Measurements from ENCODE around the gene COL1A2.

The COL1A2 gene

DNA sequence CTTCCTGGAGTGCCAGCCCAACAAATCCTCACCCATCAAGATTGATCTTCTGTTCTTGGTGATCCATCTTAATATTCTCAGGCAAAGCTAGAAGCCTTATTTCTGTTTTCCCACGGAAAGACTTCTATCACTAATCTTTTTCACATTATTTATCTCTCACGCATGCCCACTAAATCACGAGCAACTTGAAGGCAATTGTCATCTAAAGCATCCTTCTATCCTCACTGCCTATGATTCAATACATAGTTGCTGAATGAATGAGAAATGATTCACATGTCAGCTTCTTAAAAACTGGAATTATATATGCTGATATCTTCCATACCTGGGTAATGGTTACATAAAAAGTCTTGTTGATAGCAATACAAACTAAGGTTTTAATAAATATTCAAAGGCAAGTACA, 12.6 kb upstream of the COL1A2 start:
- in situ Hi-C loops (cut with HindIII; ENCODE audit: low sequenced_read_pairs), result no loop called here

DNA sequence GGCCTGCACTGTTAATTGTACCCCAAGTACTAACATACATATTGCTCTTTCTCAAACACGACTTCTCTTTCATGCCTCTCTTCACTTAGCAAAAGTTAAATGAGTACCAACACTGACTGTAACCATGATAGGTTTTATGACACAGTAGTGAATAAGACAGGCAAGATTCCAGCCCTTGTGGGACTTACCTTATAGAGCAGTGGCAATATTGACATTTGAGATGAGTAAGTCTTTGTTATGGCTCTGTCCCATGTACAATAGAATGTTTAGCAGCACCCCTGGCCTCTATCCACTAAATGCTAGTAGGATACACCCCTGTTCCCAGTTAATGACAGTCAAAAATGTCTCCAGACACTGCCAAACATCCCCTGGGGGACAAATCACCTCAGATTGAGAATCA, 11.9 kb upstream of the COL1A2 start:
- in situ Hi-C loops (cut with HindIII; ENCODE audit: low sequenced_read_pairs), result no loop called here

DNA sequence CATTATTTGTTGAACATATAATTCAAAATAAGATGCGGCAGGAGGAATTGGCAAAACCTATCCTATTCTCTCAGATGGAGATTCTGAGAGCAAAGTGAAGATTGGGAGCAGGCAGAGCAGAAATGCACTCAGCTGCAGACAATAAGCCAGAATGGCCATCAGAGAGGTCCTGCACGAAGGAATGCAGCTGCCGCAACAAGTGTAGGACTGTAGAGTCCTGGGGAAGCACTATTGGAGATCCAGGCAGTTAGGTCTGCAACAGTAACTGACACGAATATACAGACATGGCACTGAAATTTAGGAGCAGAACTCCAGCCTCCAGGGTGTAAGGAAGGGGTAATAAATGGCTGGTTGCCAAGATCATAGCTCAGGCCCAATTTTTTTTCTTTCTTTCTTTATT, 10.4 kb upstream of the COL1A2 start:
- in situ Hi-C loops (cut with HindIII; ENCODE audit: low sequenced_read_pairs), result no loop called here

DNA sequence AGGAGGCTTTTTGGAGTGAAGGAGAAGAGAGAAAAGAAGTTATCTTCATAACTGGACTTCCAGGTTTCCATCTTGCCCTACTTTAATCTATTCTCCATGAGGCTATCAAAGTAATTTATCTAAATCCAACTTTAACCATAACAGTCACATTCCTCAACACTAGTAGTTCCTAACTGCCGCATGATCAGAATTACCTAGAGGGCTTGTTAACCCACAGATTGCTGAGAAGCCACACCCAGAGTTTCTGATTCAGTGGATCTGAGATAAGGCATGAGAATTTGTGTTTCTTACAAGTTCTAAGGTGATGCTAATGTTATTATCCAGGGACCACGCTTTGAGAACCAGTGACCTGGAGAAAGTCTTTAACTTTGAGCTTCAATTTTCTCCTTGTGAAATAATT, 8.3 kb upstream of the COL1A2 start:
- in situ Hi-C loops (cut with HindIII; ENCODE audit: low sequenced_read_pairs), result no loop called here

DNA sequence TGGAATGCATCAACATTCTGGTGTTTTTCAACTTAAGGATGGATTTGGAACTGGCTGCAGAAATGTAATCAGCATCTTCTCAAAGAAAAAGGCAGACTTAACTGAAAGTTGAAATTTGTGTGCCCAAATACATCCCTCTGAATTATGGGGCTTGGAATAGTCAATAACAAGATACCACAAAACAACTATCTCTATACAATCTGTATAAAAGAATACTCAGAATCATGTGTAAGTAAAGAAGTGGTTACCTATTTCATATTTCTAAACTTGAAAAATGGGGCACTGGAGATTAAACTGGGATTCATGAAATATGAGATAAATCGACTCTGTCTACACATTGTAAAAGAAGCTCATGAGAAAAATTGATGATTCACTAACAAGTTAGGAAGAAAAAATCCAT, 6.2 kb upstream of the COL1A2 start:
- in situ Hi-C loops (cut with HindIII; ENCODE audit: low sequenced_read_pairs), result no loop called here

DNA sequence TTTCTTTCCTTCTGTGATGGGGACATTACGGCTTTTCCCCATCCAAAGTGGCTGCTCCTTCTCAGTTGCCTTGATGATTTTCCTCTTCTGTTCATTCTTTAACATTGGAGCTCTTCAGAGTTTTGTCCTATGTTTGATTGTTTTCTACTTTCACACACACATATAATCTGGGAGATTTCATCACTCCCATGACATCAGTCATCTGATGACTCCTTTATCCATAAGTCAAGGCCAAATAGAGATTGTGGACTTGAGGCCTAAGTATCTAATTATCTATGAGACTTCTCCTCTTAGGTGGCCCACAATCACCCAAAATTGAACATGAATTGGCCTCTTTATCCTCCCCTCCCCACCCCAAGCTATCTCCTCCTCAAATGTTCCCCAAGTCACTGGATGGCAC, 5.3 kb upstream of the COL1A2 start:
- in situ Hi-C loops (cut with HindIII; ENCODE audit: low sequenced_read_pairs), result no loop called here

DNA sequence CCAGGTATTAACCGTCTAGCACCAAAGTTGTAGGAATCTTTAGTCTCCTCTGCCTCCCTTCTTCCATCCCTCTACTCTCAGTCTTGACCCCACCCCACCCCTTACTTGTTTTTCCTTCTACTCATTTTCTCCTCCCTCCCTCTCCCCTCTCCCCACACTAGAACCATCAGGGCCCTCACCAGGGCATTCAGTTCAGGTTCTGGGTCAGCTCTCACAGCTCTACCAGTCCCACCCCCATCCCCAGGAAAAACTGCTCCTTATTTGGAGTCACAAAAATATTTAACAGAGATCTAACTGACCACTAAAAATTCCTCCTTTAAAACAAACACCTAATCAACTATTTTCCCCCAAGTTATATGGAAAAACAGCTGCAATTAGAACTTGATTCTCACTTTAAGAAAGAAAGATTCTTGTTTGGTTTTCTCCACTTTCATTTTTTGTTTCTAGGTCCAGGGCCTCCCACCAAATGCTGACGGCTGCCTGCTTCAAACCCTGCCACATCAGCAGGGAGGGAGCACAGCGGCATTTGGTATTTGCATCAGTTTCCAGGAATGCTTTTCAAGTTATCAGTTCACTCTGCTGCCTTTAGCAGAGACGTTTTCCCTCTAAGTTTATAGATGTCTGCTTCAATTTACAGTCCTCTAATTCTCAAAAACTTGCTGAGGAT, 2.8 kb upstream of the COL1A2 start:
- in situ Hi-C loops (cut with HindIII; ENCODE audit: low sequenced_read_pairs), result no loop called here

DNA sequence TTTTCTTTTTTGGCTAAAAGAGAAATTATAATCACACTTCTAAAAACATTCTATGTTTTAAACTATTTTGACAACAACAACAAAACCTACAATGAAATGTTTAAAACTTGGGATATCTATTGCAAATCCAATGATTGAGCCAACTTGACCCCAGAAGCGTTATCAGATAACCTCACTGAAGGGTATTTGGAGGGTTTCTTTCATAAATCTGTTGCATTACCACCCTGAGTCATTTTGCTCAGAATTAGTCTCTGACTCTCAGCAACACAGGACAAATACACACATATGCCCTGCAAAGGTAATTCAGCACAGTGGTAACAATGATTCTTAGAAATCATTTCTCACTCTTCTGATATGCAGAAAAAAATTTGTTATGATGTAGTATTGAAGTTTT, 2.3 kb upstream of the COL1A2 start:
- in situ Hi-C loops (cut with HindIII; ENCODE audit: low sequenced_read_pairs), result no loop called here

DNA sequence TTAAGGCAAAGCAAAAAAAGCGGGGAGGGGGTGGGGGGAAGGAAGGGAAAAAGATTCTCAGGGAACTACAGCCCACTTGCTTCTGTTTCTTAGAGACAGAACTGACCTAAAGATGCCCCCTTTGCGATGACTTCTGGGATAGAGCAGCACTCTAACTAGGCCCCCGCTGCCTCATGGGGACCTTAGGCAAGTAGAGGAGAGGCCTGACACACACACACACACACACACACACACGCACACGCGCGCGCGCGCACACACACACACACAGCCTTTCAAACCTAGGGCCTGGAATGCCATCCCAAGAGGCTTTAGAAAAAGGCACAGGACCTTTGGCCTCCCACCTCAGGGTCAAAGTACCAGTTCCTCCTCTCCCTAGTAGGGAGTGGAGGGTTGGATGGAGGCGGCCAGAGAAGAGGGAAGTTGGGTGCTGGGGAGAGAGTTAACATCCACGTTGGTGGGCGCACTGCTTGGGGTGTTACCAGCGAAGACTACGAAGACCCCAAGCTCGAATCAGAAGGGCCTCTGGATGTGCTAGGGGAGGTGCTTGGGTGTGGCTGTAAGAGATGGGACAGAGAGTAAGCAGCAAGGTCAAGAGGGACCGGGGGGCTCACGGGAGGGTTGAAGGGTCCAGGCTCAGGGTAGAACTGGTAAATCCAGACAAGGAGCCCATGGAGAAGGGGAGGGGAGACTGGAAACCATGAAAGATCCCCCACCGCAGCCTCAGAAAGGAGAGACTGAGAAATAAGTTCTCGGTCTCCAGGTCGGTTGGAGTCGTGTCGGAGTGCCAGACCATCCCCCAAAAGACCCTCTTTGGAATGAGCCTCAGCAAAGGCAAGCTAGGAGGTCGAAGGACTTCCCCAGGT, 1.2 kb upstream of the COL1A2 start:
- in situ Hi-C loops (cut with HindIII; ENCODE audit: low sequenced_read_pairs), result no loop called here

DNA sequence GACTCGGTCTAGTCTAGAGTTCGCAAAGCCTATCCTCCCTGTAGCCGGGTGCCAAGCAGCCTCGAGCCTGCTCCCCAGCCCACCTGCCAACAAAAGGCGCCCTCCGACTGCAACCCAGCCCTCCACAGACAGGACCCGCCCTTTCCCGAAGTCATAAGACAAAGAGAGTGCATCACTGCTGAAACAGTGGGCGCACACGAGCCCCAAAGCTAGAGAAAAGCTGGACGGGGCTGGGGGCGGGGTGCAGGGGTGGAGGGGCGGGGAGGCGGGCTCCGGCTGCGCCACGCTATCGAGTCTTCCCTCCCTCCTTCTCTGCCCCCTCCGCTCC, 622 bp upstream of the COL1A2 start:
- in situ Hi-C loops (cut with HindIII; ENCODE audit: low sequenced_read_pairs), result no loop called here

DNA sequence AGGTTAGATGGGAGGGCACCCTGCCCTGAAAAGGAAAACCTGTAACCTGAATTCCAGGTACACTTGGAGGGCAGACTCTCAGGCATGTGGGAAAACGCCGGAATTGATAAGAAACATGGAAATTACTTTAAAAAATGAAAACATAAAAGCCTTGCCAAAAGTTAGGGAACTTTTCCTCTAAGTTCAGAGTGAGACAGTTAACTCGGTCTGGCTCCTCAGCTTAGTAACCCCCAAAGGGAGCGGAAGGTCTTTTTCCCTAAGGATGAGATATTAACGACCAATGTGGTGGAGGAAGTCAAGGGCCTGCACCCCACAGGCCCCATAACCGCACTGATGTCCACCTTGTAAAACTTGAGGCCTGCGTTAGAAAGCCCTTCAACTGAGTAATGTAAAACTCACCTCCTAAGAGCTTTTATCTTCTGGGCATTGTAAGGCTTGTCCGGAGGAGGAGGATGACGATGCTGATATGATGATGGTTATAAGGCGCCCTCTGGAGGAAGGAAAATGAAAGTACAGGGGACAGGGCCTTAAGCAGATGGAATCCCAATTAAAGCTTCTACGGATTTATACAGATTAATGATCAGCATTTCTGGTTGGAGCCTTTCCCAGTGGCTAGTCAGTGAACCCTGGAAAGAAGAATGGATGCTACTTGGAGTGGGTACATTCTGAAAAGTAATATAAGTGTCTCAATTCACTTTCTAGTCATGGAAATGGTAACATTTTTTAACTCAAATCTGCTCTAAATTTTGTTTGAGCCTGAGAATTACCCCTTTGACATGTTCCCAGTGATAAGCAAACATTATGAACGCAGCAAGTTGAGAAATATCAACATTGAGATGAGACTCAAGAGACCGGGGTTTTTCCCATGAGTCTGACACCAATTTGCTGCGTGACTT, 694 bp downstream of the COL1A2 start:
- in situ Hi-C loops (cut with HindIII; ENCODE audit: low sequenced_read_pairs), result no loop called here

DNA sequence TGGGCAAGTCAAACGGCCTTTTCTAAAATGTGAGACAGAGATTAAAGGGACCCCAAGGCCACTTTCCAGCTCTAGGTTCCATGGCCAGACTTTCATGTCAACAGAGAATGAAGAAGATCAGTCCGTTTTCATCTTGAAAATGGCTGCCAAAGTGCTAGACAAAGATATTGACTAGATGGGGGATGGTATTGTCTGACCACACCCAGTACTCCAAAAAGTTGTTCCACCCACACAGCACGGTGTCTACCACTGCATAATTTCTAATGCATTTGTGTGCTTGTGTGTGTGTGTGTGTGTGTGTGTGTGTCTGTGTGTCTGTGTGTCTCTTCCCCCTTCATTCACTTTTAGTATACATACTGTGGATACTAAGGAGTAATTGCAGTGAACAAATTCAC, 1.3 kb downstream of the COL1A2 start:
- in situ Hi-C loops (cut with HindIII; ENCODE audit: low sequenced_read_pairs), result no loop called here

DNA sequence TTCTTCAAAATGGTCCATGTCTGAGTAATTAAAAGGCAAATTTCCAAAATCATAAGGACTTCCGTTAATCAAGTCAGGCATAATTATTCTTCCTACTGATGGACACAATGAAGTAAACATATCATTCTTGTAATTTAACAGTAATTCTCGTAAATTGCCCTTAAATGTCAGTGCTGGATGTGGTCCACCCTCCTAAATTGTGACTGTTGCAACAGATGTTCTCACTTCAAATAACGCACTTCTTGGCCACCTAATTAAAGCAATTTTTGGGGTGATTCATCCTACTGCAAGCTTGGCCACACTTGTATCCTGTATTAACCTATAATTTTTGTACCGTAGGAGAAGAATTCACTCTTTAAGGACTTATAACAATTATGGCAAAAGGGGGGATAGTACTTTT, 1.9 kb downstream of the COL1A2 start:
- in situ Hi-C loops (cut with HindIII; ENCODE audit: low sequenced_read_pairs), result no loop called here

DNA sequence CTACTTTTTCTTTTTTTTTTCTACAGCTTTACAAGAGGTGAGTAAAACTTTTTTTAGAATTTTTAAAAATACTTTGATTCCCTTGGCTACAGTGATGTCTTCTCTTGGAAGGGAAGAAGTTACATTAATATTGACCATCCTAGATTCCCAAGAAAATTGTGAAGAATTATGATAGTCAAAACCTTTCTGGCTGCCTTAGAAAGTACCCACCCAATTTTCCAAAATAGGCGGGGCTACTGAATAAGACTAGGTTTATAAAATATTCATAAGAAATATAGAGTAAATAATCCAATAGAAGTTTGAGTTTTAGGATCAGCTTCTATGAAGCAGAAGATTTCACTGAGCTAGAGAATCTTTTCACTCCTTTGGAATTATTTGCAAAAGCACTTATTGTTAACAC, 3.0 kb downstream of the COL1A2 start:
- in situ Hi-C loops (cut with HindIII; ENCODE audit: low sequenced_read_pairs), result no loop called here

DNA sequence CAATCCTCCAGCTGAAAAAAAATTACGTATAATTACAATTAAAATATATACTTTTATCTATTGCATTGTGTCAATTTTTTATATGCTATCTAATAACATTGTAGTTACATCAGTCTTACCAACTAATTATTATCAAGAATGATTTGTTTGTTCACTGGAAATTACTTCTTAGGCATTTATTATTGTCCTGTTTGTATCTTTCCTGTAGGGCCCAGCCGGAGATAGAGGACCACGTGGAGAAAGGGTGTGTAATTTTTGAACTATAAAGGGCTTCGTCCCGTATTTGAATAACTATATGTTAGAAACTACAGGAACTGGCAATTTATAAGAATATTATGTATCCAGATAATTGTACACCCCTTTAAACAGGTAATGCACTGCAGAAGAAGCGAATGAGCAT, 4.1 kb downstream of the COL1A2 start:
- in situ Hi-C loops (cut with HindIII; ENCODE audit: low sequenced_read_pairs), result no loop called here

DNA sequence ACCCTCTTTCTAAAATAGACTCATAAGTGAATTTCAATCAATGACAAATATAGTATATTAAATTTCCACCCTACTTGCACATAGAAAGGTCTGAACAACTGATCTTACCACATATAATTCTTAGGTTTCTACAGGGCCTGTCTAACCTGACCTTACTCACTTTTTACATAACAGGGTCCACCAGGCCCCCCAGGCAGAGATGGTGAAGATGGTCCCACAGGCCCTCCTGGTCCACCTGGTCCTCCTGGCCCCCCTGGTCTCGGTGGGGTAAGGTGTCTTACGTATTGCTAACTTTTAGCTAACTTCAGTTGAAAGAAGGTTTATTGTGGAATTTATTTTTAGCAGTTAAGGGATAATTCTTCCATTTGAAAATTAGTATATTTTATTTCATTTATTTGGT, 5.3 kb downstream of the COL1A2 start:
- in situ Hi-C loops (cut with HindIII; ENCODE audit: low sequenced_read_pairs), result no loop called here

DNA sequence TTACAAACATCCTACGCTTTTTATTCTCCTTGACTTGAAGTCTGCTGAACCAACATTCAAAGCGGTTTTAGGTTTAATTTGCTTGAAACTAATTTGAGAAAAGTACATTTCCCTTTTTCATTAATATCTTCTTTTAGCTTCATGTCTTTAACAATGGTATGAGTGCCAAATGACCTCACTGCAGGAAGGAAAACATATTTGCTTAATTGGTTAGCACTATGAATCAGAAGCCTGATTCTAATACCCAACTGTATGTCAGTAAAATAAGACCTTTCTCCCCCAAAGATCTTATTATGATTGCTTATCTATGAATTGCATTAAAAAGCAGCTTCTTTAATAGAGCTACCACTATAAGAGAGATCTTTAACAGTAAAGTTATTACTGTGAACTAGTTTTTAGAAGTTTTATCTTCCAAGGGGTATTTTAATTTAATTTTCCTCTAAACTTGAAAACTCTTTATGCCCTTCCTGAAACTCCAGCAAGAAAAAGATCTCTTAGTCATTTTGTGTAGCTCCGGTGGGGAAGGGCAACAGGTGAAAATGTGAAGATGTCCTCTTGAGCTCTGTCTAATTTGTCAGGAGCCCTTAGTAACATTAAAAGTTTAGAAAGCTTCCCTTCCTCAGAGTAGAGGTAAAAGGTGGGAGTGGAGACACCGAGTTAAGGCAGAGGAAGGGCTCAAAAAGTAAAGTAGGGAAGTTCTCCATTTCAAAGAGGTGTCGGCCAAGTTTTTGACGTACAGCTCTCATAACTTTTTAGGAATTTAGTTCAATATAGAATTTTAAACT, 6.1 kb downstream of the COL1A2 start:
- in situ Hi-C loops (cut with HindIII; ENCODE audit: low sequenced_read_pairs), result no loop called here

DNA sequence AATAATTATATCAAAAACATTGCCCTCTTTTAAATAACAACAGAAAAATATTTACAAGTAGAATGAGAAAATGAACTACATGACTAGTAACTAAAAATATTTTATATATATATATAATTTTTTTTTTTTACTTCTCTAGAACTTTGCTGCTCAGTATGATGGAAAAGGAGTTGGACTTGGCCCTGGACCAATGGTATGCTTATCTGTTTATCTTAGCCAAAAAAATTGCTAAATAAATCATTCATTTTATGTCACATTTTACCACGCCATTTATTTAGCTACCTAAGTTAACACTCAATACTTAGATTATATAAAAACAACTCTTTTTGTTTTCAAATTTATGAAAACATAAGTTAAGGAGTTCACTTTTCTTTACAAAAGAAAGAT, 6.7 kb downstream of the COL1A2 start:
- in situ Hi-C loops (cut with HindIII; ENCODE audit: low sequenced_read_pairs), result no loop called here

DNA sequence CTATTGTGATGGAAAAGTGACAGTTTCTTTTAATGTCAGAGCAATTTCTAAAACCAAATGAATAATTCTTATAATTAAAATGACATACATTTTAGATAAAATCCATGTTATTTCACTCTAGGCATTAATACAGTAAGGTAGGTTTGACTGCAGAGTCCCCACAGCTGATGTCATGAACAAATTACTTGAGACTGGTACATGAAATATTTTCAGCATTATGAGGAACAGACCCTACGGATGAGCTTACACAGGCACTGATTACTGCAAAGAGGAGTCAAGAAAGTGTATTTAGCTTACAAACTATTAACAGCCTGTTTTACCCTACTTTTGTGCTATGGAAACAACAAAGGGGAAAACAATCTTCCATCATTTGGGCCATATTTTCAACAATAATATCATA, 8.9 kb downstream of the COL1A2 start:
- in situ Hi-C loops (cut with HindIII; ENCODE audit: low sequenced_read_pairs), result no loop called here

DNA sequence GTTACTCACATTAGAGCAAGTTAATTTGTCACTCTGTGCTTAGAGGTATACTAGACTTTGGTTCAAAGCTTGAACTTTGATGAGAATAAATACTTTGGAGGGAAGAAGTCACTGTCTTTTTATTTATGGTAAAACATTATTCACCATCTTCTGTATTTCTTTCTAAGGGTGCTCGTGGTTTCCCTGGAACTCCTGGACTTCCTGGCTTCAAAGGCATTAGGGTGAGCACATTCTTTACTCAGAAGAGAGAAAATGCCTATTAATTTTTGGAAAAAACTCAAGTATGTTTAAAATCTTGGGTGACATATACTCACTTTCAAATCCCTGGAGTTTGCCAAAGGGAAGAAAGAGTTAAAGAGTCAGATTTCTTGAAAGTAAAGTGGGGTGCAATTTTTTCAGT, 10.8 kb downstream of the COL1A2 start:
- in situ Hi-C loops (cut with HindIII; ENCODE audit: low sequenced_read_pairs), result no loop called here

DNA sequence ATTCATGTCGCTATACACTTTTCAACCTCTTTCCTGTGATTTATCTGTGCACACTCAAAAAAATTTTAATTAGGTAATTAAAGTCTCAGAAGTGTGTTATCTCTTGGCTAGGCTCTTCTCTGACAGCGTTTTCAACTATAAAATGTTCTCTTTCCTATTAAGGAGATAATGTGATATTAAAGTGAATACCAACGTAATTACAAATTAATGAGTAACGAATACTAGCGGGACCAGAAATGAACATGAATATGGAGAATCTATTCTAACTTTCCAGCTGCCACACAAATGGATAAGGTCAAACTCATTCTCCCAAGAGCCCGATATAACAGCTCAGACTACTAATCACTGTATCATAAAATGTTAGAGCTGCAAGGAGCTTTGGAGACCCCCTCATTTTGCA, 12.0 kb downstream of the COL1A2 start:
- in situ Hi-C loops (cut with HindIII; ENCODE audit: low sequenced_read_pairs), result no loop called here
